ENCODE results near the gene CDK12.
"Not testable (repeated sequence)": the region's sequence is repeated elsewhere in the genome, so short reads cannot be mapped to it uniquely, and the experiment has no call there.

Gene CDK12

DNA sequence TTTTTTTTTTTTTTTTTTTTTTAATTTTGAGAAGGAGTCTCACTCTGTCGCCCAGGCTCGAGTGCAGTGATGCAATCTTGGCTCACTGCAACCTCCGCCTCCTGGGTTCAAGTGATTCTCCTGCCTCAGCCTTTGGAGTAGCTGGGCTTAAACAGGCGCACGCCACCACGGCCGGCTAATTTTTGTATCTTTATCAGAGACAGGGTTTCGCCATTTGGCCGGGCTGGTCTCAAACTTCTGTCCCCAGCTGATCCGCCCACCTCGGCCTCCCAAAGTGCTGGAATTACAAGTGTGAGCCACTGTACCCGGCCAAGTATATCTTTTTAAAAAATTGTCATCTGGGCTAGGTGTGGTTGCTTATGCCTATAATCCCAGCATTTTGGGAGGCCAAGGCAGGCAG lies 35.6 kb downstream of the CDK12 start:
- not testable (repeated sequence) for DNase-seq (ENCODE audit: low read depth)

DNA sequence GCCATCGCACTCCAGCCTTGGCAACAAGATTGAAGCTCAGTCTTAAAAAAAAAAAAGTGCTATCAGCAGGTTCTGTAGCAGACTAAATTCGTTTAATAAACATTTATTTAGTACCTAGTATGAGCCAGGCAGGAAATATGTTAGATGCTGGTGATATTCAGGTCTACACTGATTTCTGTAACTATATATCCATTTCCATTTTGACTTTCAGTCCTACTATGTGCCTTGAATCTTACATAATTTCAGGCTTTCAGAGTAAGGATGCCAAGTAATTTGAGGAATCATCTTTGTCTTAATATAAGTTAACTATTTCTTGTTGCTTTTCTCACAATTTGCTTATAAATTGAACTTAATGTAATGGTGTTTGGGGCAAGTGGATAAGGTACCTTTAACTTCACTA lies 46.2 kb downstream of the CDK12 start:
- no peak for DNase-seq (ENCODE audit: low read depth)

- DNase-seq (ENCODE audit: low read depth) = no peak
These were observed 47.7 kb downstream of the CDK12 start for GRCh38 chr17:39508987-39509386.

DNA sequence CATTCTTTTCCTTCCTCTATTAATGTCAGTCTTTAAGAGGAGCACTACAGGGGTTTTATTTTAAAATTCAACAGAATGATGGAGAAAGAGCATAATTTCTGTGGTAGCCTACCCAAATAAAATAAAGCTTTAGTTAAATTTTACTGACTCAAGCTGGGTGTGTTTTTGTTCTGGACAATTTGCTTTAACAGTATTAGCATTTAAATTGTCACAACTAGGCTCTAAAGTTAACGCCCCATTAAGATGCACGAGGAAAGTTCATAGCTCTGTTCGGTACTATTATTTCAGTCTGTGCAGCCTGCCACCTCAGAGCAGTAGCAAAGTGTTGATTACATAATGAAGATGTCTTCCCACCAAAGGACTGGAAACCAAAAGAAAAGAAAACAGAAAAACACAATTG lies 52.0 kb downstream of the CDK12 start:
- no peak for DNase-seq (ENCODE audit: low read depth)

- no peak for DNase-seq (ENCODE audit: low read depth)
These were observed 52.6 kb downstream of the CDK12 start for GRCh38 chr17:39513915-39514314.

DNA sequence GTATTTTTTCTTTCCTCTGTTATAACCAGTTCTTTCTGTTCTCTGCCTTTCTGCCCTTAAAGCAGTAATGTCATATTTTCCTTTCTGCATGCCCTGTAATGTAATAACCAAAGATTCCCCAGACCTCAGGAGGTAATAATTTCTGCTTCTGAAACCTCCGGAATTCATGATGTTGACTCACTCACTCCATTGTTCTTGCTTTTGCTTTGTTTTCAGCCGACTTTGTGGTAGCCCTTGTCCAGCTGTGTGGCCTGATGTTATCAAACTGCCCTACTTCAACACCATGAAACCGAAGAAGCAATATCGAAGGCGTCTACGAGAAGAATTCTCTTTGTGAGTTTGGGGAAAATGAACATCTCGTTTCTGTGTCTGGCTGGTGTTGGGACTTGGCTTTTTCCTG lies 55.9 kb downstream of the CDK12 start:
- no peak for DNase-seq (ENCODE audit: low read depth)

DNA sequence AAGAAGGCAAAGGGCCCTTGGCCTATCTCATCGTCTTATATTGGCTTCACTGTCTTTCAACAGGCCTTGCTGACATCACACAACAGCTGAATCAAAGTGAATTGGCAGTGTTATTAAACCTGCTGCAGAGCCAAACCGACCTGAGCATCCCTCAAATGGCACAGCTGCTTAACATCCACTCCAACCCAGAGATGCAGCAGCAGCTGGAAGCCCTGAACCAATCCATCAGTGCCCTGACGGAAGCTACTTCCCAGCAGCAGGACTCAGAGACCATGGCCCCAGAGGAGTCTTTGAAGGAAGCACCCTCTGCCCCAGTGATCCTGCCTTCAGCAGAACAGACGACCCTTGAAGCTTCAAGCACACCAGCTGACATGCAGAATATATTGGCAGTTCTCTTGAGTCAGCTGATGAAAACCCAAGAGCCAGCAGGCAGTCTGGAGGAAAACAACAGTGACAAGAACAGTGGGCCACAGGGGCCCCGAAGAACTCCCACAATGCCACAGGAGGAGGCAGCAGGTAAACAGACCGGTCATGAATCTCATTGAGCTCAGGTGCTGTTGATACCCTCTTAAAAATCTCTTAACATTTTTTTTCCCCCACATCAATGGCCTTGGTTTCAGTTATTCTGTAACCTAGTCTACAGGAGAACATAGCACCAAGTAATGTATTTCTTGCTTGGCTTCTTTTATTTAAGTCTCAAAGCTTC lies 64.7 kb downstream of the CDK12 start:
- DNase-seq (ENCODE audit: low read depth) = no peak

DNA sequence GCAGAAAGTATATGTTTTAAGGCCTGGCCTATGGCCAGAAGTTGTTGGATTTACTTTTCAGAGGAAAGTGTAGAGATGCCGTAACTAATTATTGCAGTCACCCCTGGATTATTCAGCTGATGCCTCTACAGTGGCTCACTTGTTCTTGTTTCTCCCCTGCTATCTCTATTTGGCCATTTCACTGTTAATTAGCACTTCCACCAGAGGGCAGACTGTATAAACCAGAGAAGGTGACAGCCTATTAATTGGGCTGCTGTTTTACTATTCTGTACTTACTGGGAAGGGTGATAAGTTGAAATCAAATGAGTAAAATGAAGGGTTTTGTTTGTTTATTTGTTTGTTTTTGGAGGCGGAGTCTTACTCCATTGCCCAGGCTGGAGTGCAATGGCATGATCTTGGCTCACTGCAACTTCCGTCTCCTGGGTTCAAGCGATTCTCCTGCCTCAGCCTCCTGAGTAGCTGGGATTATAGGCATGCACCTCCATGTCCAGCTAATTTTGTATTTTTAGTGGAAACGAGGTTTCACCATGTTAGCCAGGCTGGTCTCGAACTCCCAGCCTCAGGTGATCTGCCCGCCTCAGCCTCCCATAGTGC lies 66.0 kb downstream of the CDK12 start:
- no peak for DNase-seq (ENCODE audit: low read depth)

GRCh38 chr17:39529455-39529854 lies 68.2 kb downstream of the CDK12 start:
- no peak for DNase-seq (ENCODE audit: low read depth)

DNA sequence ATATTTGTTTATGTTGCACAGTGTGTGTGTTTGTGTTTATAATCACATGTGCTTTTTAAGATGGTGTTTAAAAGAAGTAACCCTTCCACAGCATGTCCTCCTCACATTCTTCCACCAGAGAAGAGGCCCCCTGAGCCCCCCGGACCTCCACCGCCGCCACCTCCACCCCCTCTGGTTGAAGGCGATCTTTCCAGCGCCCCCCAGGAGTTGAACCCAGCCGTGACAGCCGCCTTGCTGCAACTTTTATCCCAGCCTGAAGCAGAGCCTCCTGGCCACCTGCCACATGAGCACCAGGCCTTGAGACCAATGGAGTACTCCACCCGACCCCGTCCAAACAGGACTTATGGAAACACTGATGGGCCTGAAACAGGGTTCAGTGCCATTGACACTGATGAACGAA lies 69.2 kb downstream of the CDK12 start:
- no peak for DNase-seq (ENCODE audit: low read depth)

GRCh38 chr17:39531252-39531651 lies 70.0 kb downstream of the CDK12 start:
- no peak for DNase-seq (ENCODE audit: low read depth)

DNA sequence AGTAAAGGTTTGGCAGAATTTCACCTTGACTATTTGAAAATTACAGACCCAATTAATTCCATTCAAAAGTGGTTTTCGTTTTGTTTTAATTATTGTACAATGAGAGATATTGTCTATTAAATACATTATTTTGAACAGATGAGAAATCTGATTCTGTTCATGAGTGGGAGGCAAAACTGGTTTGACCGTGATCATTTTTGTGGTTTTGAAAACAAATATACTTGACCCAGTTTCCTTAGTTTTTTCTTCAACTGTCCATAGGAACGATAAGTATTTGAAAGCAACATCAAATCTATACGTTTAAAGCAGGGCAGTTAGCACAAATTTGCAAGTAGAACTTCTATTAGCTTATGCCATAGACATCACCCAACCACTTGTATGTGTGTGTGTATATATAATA lies 72.6 kb downstream of the CDK12 start:
- DNase-seq (ENCODE audit: low read depth) = no peak

DNA sequence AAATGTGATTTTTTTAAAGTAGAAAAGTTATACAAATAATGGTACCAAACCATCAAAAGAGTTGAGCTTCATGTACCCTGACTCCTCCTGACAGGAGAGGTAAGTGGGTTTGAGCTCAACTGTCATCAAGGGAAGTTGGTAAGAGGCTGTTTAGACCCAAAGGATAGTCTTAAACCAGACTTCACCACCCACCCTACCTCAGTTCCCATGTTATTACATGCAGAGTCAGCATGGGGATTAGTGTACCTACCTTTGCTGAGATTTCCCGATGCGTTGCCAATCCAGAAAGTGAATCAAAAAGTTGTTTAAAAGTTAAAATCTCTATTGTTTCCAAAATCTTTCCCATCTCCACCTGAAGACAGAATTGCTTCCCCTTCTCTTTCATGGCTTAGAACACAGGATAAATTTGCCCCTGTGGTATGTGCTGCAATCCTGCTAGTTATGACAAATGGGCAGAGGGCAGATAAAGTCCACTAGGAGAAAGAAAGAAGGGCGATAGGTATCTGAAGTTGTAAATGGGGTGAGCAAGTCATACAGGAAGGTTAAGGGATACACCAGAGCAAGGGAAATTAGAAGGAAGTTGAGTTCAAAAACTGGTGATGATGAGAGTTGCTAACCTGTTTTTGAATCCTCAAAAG lies 73.6 kb downstream of the CDK12 start:
- no peak for DNase-seq (ENCODE audit: low read depth)

GRCh38 chr17:39536468-39536867 lies 75.2 kb downstream of the CDK12 start:
- no peak for DNase-seq (ENCODE audit: low read depth)

- DNase-seq (ENCODE audit: low read depth) = not testable (repeated sequence)
These were observed 76.1 kb downstream of the CDK12 start for GRCh38 chr17:39537364-39537763.

DNA sequence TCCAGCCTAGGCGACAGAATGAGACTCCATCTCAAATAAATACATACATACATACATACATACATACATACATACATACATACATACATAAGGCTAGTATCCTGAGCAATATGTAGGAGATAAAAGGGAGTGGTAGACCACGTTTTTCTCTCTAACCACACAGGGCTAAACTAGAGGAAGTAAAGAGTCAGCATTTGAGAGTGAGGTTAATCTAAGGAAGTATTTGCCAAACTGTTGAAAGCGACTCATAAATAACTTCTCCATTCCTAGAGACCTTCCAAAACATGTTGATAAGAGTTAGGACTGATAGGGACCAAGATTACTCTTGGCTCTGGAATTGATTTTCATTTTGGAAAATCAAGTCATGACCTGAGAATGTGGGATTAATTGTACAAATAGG lies 77.6 kb downstream of the CDK12 start:
- no peak for DNase-seq (ENCODE audit: low read depth)

- DNase-seq (ENCODE audit: low read depth) = no peak
These were observed 79.3 kb downstream of the CDK12 start for GRCh38 chr17:39540611-39541010.

GRCh38 chr17:39541652-39542051 lies 80.4 kb downstream of the CDK12 start:
- no peak for DNase-seq (ENCODE audit: low read depth)

- DNase-seq (ENCODE audit: low read depth) = no peak
These were observed 81.9 kb downstream of the CDK12 start for GRCh38 chr17:39543176-39543575.

DNA sequence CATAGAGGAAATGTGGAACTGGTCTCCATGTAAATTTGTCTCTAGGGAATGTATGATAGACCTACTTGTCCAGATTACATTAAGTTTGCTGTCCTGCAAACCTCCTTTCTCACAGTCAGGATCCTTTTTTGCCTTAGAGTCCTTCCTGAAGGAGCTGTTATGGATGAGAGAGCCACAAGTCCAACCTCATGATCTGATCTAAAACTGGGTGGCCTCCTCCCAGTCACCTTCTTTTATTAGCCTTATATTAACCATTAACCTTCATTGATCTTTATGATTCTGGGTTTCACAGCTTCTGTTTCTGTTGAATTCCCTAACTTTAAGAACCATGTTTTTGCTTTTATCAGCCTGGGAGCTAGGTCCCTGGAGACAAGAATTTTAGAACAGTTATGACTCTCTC lies 82.4 kb downstream of the CDK12 start:
- DNase-seq (ENCODE audit: low read depth) = no peak

DNA sequence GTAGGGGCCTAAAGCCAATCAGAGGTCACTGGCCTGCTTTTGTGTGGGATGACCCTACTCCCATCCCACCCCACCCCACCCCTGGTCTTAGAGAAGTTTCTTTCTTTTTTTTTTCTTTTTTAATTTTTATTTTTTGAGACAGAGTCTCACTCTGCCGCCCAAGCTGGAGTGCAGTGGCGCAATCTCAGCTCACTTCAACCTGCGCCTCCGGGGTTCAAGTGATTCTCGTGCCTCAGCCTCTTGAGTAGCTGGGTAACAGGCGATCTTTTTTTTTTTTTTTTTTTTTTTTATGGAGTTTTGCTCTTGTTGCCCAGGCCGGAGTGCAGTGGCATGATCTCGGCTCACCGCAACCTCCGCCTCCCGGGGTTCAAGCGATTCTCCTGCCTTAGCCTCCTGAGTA lies 83.1 kb downstream of the CDK12 start:
- not testable (repeated sequence) for DNase-seq (ENCODE audit: low read depth)

- peak; percentile 62 for DNase-seq (ENCODE audit: low read depth)
These were observed 86.6 kb downstream of the CDK12 start for GRCh38 chr17:39547713-39548478.
